Right cardiac atrium (tissue), 5 donors: ENCODE results near the gene SBNO2. TPM values are rescaled to one million over a fixed set of nuclear protein-coding genes. Genes with fewer than 3 reads are reported as not detected.

Experiments used
- ATAC-seq, 2 donors: fragments of 200-7000 bp; cut with Tn5 transposase; one replicate each; pipeline versions ENCODE4 v1.8.0 to v1.9.1; 2020; ENCODE audit warnings: moderate library complexity in 2 of 2, mild to moderate bottlenecking in 1 of 2
- DNase-seq, 3 donors: peaks; one replicate each; pipeline ENCODE4 v3.0.0-alpha.2; 2020
- H3K27ac ChIP-seq: one replicate; pipeline ENCODE4 v1.5.1; 2013; ENCODE audit warnings: mild to moderate bottlenecking, low read length, control low read depth, moderate library complexity
- H3K27me3 ChIP-seq: one replicate; pipeline ENCODE4 v1.6.1; 2013; ENCODE audit not compliant: control insufficient read depth, insufficient read depth
- H3K4me1 ChIP-seq: one replicate; pipeline ENCODE4 v1.6.1; 2013; ENCODE audit warnings: low read length; ENCODE audit not compliant: control insufficient read depth, insufficient read depth
- H3K4me3 ChIP-seq: one replicate; pipeline ENCODE4 v1.5.1; 2013; ENCODE audit warnings: low read length, control low read depth
- H3K9me3 ChIP-seq: one replicate; pipeline ENCODE4 v1.6.1; 2013; ENCODE audit warnings: low read length; ENCODE audit not compliant: control insufficient read depth
- WGBS: extraction: QIAGEN DNeasy Blood & Tissue Kit; methylation state at CpG from one replicate; pipeline ENCODE4 v1.1.7; 2013; 5-methylcytosine and 5-hydroxymethylcytosine counted together
- intact Hi-C, 4 donors: fragments of 100-400 bp; cut with DNase I; formaldehyde crosslinking; loops; one replicate each; pipeline versions ENCODE4 v1.11.0 to v1.14.0; 2022 to 2023
- polyA plus RNA-seq: library from polyadenylated mRNA; stranded (reverse); fragments of 200-250 nt; gene quantifications from one replicate; pipeline ENCODE4 v1.2.3, GENCODE V29; 2013
- total RNA-seq, 4 donors: library from RNA; stranded (reverse); fragmentation: NEBNext Ultra II Directional; extraction: Animal tissue kit (Norgen Biotek cat#: 25700); gene quantifications; one replicate each; pipeline ENCODE4 v1.2.1, GENCODE V29; 2021
- donor health status: healthy with polysubstance abuse.
- donor health status: DM: no; HTN: yes; CAD: no.
- donor health status: DM: no; HTN: no; CAD: no.
- donor health status: DM: no; HTN: yes; CAD: no; lungs with severe emphysema.
- donor health status: DM: yes; HTN: yes; CAD: no.

Gene SBNO2
- total and polyA plus RNA-seq, 5 donors, result 13.4 to 44.5 (median 20.3) TPM

DNA sequence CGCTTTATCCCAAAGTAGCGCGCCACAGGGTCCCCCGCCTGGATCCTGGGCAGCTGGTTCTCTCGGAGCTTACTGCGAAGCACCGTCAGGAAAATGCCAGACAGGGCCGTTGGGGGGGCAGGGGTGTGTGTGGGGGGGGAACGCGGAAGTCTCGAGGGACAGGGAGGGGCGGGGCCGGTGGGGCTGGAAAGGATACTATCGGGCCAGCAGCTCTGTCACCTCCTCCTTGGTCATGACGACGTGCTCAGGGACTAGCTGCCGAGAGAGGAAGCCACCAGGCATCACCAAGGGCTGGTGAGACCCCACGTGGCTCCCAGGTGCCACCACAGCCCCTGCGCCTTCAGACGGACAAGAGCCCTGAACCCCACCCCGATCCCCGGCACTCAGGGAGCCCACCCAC lies 84.2 kb downstream of the SBNO2 start:
- no peak overlapping the region for H3K27ac ChIP-seq
- no peaks in the 10 kb centered on the region for H3K9me3 ChIP-seq
- DNase-seq, result peak in 1 of 3 donors; percentile 55
- no peaks in the 10 kb centered on the region for H3K27me3 ChIP-seq
- no peak for ATAC-seq
- no peak overlapping the region for H3K4me3 ChIP-seq
- WGBS, result 75% methylated on average over 22 of the region's 22 CpGs
- intact Hi-C loops, result loop anchor here in 1 of 4 donors (10.0 kb wide), 1 partner anchor 45 kb away; the partner anchor contains the start of gene ABCA7
- H3K4me1 ChIP-seq, result peaks cover 4% of the 10 kb centered on the region

DNA sequence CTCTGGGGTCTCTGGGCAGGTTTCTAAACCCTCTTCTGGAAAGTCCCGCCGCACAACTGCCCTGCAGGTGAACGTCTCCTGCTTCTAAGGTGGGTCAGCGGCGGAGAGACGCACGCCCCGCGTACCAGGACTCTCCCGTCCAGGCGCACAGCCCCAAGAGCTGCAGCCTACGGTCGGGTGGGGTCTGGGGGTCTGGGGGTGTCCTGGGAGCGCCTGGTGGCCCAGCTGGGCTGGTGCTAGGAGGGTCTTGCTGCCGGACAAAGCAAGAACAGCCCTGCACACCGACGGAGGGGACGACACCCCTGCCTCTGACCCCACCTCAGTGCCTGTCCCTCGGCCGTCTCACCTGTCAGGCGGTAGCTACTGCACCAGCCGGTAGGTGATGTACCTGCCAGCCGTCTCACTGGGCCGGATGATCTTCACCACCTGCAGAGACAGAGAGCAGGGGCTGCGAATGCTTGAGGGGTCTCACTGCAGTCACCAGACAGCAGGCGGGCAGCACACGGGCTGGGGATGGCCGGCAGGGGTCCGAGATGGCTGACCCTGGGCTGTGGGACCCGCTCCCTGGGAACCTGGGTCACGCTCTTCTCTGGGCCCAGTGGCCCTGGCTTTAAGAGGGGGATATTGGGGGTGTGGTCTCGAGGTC lies 84.8 kb downstream of the SBNO2 start:
- ATAC-seq, result no peak
- Histone ChIP-seq H3K4me1 (peaks cover 4% of the 10 kb centered on the region), H3K27ac (no peak overlapping the region), H3K9me3 (no peaks in the 10 kb centered on the region), H3K4me3 (no peak overlapping the region), H3K27me3 (no peaks in the 10 kb centered on the region)
- WGBS, result 93% methylated on average over 32 of the region's 32 CpGs
- intact Hi-C loops, result no loop called here
- DNase-seq, result peak in 2 of 3 donors; percentile 53 to 68

DNA sequence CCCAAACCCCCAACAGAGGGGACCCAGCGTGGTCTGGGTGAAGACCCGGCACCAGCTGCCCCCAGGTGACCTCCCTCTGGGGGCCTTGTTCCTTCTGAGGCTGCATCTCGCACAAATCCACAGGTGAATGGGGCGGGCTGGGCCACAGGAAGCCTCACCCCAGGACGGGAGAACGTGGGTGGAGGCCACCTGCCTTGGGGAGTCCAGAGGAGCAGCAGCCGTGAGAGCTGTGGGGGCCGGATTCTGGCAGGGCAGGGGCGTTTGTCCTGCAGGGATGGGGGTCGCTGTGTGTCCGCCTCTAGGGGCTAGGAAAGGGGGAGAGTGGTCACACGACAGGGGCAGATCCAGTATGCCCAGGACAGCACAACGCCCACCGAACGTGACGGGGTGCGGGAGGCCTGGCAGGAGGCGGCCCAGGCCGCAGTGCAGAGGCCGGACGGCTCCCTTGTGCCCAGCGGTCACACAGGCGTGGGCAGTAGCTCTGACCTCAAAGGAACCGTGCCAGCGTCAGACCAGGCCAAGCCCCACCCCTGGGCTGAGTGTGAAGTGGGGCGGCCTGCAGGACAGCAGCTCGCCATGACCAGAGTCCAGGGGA lies 85.6 kb downstream of the SBNO2 start:
- Histone ChIP-seq H3K27ac (no peak overlapping the region), H3K4me3 (no peak overlapping the region), H3K27me3 (no peaks in the 10 kb centered on the region), H3K9me3 (no peaks in the 10 kb centered on the region), H3K4me1 (no peaks in the 10 kb centered on the region)
- intact Hi-C loops, result no loop called here
- DNase-seq (peak in 2 of 3 donors; percentile 75 to 76), ATAC-seq (peak; percentile 10 to 30)
- 86% methylated on average over 27 of the region's 27 CpGs for WGBS

DNA sequence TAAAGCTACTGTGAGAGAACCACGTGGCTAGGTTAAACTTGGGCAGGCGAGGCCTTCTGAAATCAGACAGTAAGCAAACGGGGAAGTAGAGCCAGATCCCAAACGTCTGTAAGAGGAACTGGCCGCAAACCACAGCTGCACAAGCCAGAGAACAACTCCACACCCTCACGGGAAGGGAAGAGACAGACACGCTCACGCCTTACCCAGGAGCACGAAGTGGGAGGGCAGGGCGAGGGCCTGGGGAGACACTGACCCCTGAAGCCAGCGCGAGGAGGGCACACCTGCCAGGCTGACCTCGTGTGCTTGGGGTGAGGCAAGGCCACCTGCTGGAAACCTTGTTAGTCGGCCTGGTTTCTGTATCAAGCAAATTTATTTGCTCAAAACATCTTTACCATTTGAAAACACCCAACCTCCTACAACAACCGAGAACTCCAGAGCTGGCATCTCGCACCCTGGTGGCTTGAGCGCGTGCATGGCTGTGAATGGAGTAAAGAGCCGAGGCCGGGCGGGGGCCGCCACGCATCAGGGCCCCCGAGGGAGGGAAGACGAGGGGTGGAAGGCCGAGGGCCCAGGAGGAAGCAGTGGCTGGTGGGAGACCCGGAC lies 86.2 kb downstream of the SBNO2 start:
- no peaks in the 10 kb centered on the region for H3K4me1 ChIP-seq
- 62% methylated on average over 27 of the region's 27 CpGs for WGBS

DNA sequence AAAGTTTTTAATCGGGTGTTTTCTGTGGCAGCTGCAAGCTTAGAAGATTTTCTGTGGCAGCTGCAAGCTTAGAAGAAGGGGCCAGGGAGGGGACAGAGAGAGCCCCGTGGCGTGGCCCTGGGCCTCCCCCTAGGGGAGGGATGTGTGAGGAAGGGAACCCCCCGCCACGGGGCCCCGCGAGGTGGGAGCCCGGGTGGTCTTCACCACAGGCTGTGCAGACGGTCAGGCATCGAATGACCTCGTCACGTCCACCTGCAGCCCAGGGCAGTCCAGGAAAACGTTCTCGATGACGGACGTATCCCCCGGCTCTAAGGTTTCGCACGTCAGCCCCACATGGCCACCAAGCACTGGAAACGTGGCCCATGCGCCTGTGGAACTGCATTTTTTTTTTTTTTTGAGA lies 87.5 kb downstream of the SBNO2 start:
- ATAC-seq, result no peak
- Histone ChIP-seq H3K4me3 (no peak overlapping the region), H3K9me3 (no peaks in the 10 kb centered on the region), H3K27ac (no peak overlapping the region), H3K4me1 (no peaks in the 10 kb centered on the region), H3K27me3 (no peaks in the 10 kb centered on the region)
- WGBS, result 74% methylated on average over 21 of the region's 21 CpGs
- DNase-seq, result peak in 1 of 3 donors; percentile 41
- intact Hi-C loops, result no loop called here

More for the DNA sequence above, 86.2 kb downstream of the SBNO2 start:
- DNase-seq (peak; percentile 58 to 83 (median 78)), ATAC-seq (peak; percentile 38 to 43)
- no peak overlapping the region for H3K27ac ChIP-seq
- H3K27me3 ChIP-seq, result no peaks in the 10 kb centered on the region
- intact Hi-C loops, result no loop called here
- H3K4me3 ChIP-seq, result no peak overlapping the region
- no peaks in the 10 kb centered on the region for H3K9me3 ChIP-seq

DNA sequence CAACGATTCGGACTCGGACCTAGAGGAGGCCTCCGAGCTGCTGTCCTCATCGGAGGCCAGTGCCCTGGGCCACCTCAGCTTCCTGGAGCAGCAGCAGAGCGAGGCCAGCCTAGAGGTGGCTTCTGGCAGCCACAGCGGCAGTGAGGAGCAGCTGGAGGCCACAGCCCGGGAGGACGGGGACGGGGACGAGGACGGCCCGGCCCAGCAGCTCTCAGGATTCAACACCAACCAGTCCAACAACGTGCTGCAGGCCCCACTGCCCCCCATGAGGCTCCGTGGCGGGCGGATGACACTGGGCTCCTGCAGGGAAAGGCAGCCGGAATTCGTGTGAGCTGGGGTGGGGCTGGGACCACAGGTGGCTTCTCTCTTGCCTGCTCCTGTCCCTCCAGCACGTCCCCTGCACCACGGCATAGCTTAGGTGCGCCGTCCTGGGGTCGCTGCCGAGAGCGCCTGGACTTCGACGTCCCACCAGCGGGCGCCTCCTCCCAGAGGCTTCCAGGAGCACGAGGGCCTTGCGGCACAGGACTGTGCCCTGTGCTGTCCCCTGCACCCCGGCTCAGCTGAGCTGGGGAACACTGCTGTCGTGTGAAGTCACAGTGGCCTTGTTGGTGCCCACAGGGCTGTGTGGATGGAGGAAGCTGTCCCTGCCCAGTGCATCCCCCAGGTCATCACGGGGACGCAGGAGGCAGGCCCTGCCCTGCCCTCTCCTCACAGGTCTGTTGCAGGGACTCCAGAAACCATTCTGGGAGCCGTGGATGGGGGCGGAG lies 88.2 kb downstream of the SBNO2 start:
- Histone ChIP-seq H3K9me3 (no peaks in the 10 kb centered on the region), H3K4me1 (no peaks in the 10 kb centered on the region), H3K27me3 (no peaks in the 10 kb centered on the region), H3K27ac (no peak overlapping the region), H3K4me3 (no peak overlapping the region)
- intact Hi-C loops, result no loop called here
- DNase-seq (peak in 2 of 3 donors; percentile 58 to 63), ATAC-seq (no peak)
- 69% methylated on average over 38 of the region's 38 CpGs for WGBS

DNA sequence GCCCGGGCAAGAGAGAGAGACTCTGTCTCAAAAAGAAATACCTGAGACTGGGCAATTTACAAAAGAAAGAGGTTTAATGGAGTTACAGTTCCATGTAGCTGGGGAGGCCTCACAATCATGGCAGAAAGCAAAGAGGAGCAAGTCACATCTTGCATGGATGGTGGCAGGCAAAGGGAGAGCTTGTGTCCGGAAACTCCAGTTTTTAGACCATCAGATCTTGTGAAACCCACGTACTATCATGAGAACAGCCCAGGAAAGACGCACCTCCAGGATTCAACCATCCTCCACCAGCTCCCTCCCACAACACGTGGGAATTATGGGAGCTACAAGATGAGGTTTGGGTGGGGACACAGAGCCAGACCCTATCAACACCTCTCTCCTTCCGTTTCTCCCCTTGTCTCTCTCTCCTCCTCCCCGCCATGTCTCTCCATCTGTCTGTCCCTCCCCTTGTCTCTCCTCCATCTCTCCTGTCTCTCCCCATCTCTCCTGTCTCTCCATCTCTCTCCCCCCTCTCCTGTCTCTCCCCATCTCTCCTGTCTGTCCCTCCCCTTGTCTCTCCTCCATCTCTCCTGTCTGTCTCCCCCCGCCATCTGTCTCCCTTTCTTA lies 88.9 kb downstream of the SBNO2 start:
- WGBS, result 64% methylated on average over 8 of the region's 8 CpGs
- H3K4me1 ChIP-seq, result no peaks in the 10 kb centered on the region
- ATAC-seq, result no peak
- H3K27me3 ChIP-seq, result no peaks in the 10 kb centered on the region
- DNase-seq, result no peak
- no peak overlapping the region for H3K4me3 ChIP-seq
- no peaks in the 10 kb centered on the region for H3K9me3 ChIP-seq
- intact Hi-C loops, result no loop called here
- H3K27ac ChIP-seq, result no peak overlapping the region

DNA sequence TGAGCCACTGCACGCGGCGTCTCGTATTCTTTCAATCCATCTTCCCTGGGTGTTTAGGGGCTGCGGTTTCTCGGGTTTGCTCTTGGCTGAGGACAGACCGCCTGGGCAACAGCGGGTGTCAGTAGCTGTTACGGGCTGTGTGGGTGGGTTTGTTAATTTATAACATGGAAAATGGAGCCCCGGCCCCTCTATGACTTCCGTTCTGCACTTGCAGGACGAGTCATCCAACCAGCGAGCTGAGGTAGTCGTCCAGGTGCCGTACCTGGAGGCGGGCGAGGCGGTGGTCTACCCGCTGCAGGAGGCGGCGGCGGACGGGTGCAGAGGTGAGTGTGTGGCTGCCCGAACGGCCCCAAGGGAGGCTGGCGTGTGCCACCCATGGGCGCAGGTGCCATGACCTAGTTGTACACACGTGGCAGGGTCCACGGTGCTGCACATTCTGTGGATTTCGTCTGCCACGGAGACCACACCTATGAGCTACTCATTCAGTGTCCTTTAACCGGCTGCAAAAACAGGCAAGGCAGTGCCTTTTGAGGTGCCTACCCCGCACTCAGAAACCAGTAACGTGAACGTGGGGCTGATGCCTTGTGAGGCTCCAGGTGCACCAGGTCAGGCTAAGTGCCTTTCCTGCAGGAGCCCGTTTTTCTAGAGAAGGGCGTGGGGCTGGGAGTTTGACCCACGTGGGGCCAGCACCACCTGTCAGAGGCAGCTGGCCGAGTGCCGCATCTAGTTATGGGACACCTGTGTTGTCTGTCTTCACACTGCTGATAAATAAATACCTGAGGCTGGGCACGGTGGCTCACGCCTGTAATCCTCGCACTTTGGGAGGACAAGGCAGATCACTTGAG lies 89.8 kb downstream of the SBNO2 start:
- DNase-seq, result no peak
- intact Hi-C loops, result no loop called here

DNA sequence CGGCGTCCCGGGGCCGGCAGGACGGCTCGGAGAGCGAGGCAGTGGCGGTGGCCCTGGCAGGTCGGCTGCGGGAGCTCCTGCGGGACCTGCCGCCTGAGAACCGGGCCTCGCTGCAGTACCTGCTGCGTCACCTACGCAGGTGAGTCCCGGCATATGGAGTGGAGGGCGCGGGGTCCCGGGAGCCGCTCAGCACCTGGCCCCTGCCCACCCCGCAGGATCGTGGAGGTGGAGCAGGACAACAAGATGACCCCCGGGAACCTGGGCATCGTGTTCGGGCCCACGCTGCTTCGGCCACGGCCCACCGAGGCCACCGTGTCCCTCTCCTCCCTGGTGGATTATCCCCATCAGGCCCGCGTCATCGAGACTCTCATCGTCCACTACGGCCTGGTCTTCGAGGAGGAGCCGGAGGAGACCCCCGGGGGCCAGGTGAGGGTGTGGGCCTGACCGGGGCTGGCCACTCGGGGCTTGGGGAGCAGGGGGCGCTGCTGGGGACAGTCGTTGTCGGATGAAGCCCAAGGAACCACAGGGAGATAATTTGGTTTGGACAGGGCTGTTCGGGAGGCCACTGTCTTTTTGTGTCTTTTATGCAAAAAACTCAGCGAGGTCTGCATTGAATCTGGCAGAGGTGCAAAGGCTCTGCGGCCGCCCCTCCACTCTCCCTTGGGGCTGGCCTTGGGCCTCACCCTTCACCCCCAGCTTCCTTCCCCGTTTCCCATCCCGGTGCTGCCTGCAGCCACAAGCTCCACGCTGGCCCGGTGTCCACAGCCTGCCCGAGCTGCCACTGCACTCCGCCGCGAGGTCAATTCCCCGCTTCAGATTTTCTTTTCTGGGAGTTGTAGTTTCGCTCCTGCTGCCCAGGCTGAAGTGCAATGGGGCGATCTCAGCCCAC lies 90.9 kb downstream of the SBNO2 start:
- 83% methylated on average over 59 of the region's 59 CpGs for WGBS
- H3K27ac ChIP-seq, result no peak overlapping the region
- intact Hi-C loops, result no loop called here
- no peaks in the 10 kb centered on the region for H3K9me3 ChIP-seq
- H3K4me3 ChIP-seq, result no peak overlapping the region
- no peak for ATAC-seq
- no peaks in the 10 kb centered on the region for H3K4me1 ChIP-seq
- DNase-seq, result peak in 2 of 3 donors; percentile 49 to 68
- no peaks in the 10 kb centered on the region for H3K27me3 ChIP-seq

More for the DNA sequence above, 89.8 kb downstream of the SBNO2 start:
- WGBS, result 88% methylated on average over 43 of the region's 43 CpGs
- H3K27me3 ChIP-seq, result no peaks in the 10 kb centered on the region
- no peak for ATAC-seq
- H3K27ac ChIP-seq, result no peak overlapping the region
- H3K4me1 ChIP-seq, result no peaks in the 10 kb centered on the region
- no peak overlapping the region for H3K4me3 ChIP-seq
- H3K9me3 ChIP-seq, result no peaks in the 10 kb centered on the region
